OCI-LY1 (cell line): ENCODE results near the gene TMEM26.

ENCODE experiments used
- H2AFZ ChIP-seq: fragments of 200-600 bp; sonication (generic), shearing (Covaris generic); 2 replicates; pipeline ENCODE4 v1.6.0; 2014; ENCODE audit warnings: antibody characterized with exemption, mild to moderate bottlenecking, low read length
- H3F3A ChIP-seq: fragments of 200-600 bp; sonication (generic), shearing (Covaris generic); 2 replicates; pipeline ENCODE4 v1.6.0; 2014; ENCODE audit warnings: mild to moderate bottlenecking, antibody characterized with exemption, low read length, moderate library complexity; ENCODE audit not compliant: insufficient read depth
- H3K27ac ChIP-seq: fragments of 200-600 bp; sonication (generic); 2 replicates; pipeline ENCODE4 v1.5.1; 2014; ENCODE audit warnings: low read length, mixed run types, mild to moderate bottlenecking, low read depth; ENCODE audit not compliant: poor library complexity, severe bottlenecking
- H3K27me3 ChIP-seq: fragments of 200-600 bp; sonication (generic); 2 replicates; pipeline ENCODE4 v1.6.0; 2014; ENCODE audit warnings: antibody characterized with exemption, mild to moderate bottlenecking, low read length, moderate library complexity; ENCODE audit not compliant: insufficient read depth
- H3K36me3 ChIP-seq: fragments of 200-600 bp; sonication (generic); 2 replicates; pipeline ENCODE4 v1.6.1; 2014; ENCODE audit warnings: mild to moderate bottlenecking, antibody characterized with exemption, low read length, moderate library complexity, mixed read lengths; ENCODE audit not compliant: insufficient read depth
- H3K4me1 ChIP-seq: fragments of 200-600 bp; sonication (generic); 2 replicates; pipeline ENCODE4 v1.5.1; 2014; ENCODE audit warnings: mild to moderate bottlenecking, low read length, moderate library complexity; ENCODE audit not compliant: insufficient read depth, severe bottlenecking
- H3K4me2 ChIP-seq: fragments of 200-600 bp; sonication (generic), shearing (Covaris generic); 2 replicates; pipeline ENCODE4 v1.6.1; 2014; ENCODE audit warnings: low read length
- H3K4me3 ChIP-seq: fragments of 200-600 bp; sonication (generic); 2 replicates; pipeline ENCODE4 v1.5.1; 2014; ENCODE audit warnings: low read length, low read depth, mild to moderate bottlenecking, mixed read lengths; ENCODE audit not compliant: poor library complexity, severe bottlenecking
- H3K79me2 ChIP-seq: fragments of 200-600 bp; shearing (Covaris generic); 2 replicates; pipeline ENCODE4 v1.6.1; 2016; ENCODE audit warnings: mixed run types, low read length, mixed read lengths; ENCODE audit not compliant: insufficient read depth
- H3K9ac ChIP-seq: fragments of 200-600 bp; sonication (generic), shearing (Covaris generic); 2 replicates; pipeline ENCODE4 v1.6.1; 2014; ENCODE audit warnings: mild to moderate bottlenecking, low read length, mixed read lengths
- H3K9me2 ChIP-seq: fragments of 200-600 bp; sonication (generic), shearing (Covaris generic); 2 replicates; pipeline ENCODE4 v1.6.1; 2014; ENCODE audit warnings: low read depth, mild to moderate bottlenecking, low read length, mixed read lengths
- H3K9me3 ChIP-seq: fragments of 200-600 bp; shearing (Covaris generic); 2 replicates; pipeline ENCODE4 v1.6.1; 2014; ENCODE audit warnings: low read length, mixed read lengths
- H4K20me1 ChIP-seq: fragments of 200-600 bp; sonication (generic), shearing (Covaris generic); 2 replicates; pipeline ENCODE4 v1.6.0; 2016; ENCODE audit warnings: mild to moderate bottlenecking, low read length; ENCODE audit not compliant: insufficient read depth
- EZH2 ChIP-seq: fragments of 200-600 bp; sonication (generic), shearing (Covaris generic); IDR thresholded peaks from 2 replicates; pipeline ENCODE4 v1.8.0; 2017; ENCODE audit warnings: borderline replicate concordance, mixed run types, mild to moderate bottlenecking, antibody characterized with exemption, low read length, moderate library complexity, mixed read lengths
- TF ChIP-seq, protein P1 (sequence below): fragments of 200-600 bp; sonication (generic), shearing (Covaris generic); IDR thresholded peaks from 2 replicates; pipeline ENCODE4 v1.5.1; 2017; ENCODE audit warnings: mild to moderate bottlenecking, antibody characterized with exemption, low read length, moderate library complexity, mixed read lengths

Gene TMEM26

DNA sequence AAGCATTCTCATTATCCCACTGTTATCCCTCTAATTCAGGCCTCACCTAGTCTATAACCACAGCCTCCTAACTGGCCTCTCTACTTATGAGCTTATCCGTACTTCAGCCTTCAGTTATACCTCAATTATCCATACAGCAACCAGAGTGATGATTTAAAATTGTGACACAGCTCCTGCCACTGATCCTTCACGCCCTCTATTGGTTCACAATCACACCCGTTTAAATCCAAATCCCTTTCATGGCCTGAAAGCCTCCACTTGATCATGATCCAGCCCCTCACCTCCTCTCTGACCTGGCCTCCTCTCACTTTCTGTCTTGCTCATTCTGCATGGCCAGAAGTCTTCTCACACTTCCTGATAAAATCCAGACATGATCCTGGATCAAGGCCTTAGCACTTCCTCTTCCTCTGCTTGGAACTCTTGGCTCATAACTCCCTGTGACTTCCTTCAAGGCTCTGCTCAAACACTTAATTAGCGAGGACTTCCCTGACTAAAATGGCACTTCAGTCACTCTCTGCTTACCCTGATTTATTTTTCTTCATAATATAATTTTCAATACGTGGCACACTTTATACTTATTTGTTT lies 19.0 kb upstream of the TMEM26 start:
- H3K27me3 ChIP-seq, result no peaks in the 10 kb centered on the region
- H3K36me3 ChIP-seq, result no peaks in the 10 kb centered on the region
- H3K4me1 ChIP-seq, result no peaks in the 10 kb centered on the region
- no peak overlapping the region for H3K4me2 ChIP-seq
- no peaks in the 10 kb centered on the region for H3K9me2 ChIP-seq
- H2AFZ ChIP-seq, result no peak overlapping the region
- no peaks in the 10 kb centered on the region for H3K79me2 ChIP-seq
- no peaks in the 10 kb centered on the region for H3F3A ChIP-seq
- H3K9me3 ChIP-seq, result no peaks in the 10 kb centered on the region
- TF ChIP-seq, protein P1, sequence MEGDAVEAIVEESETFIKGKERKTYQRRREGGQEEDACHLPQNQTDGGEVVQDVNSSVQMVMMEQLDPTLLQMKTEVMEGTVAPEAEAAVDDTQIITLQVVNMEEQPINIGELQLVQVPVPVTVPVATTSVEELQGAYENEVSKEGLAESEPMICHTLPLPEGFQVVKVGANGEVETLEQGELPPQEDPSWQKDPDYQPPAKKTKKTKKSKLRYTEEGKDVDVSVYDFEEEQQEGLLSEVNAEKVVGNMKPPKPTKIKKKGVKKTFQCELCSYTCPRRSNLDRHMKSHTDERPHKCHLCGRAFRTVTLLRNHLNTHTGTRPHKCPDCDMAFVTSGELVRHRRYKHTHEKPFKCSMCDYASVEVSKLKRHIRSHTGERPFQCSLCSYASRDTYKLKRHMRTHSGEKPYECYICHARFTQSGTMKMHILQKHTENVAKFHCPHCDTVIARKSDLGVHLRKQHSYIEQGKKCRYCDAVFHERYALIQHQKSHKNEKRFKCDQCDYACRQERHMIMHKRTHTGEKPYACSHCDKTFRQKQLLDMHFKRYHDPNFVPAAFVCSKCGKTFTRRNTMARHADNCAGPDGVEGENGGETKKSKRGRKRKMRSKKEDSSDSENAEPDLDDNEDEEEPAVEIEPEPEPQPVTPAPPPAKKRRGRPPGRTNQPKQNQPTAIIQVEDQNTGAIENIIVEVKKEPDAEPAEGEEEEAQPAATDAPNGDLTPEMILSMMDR, result peak; percentile 12; the same call in 1 of the 2 replicates
- TF ChIP-seq EZH2, result no peak
- no peak overlapping the region for H3K9ac ChIP-seq
- H3K4me3 ChIP-seq, result no peak overlapping the region
- no peaks in the 10 kb centered on the region for H4K20me1 ChIP-seq
- H3K27ac ChIP-seq, result no peak overlapping the region

DNA sequence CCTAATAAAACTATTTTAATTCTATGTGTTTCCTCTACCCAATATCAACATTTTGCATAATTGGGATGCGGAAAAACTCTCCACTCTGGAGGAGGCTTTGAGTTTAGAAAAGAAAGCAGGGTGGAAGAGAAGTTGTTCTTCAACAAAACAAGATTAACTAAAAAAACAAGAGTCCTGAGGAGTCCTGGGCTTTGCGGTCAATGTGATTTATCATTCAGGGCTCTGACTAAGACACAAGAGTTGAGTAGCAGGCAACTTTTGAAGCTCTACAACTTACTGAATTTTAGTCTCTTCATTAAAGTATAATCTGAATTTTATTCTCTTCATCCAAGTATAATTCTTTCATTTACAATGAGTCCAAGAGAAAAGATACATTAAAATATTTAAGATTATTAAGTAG lies 18.3 kb upstream of the TMEM26 start:
- no peak overlapping the region for H3K27ac ChIP-seq
- no peak overlapping the region for H3K4me3 ChIP-seq
- H3K9me3 ChIP-seq, result no peaks in the 10 kb centered on the region
- no peaks in the 10 kb centered on the region for H3K36me3 ChIP-seq
- H3K4me1 ChIP-seq, result no peaks in the 10 kb centered on the region
- H3K9ac ChIP-seq, result no peak overlapping the region
- H3F3A ChIP-seq, result no peaks in the 10 kb centered on the region
- no peak overlapping the region for H2AFZ ChIP-seq
- TF ChIP-seq EZH2, result no peak
- TF ChIP-seq, protein P1, result no peak
- no peaks in the 10 kb centered on the region for H3K27me3 ChIP-seq
- H3K4me2 ChIP-seq, result no peak overlapping the region
- no peaks in the 10 kb centered on the region for H3K79me2 ChIP-seq
- no peaks in the 10 kb centered on the region for H3K9me2 ChIP-seq
- H4K20me1 ChIP-seq, result no peaks in the 10 kb centered on the region

DNA sequence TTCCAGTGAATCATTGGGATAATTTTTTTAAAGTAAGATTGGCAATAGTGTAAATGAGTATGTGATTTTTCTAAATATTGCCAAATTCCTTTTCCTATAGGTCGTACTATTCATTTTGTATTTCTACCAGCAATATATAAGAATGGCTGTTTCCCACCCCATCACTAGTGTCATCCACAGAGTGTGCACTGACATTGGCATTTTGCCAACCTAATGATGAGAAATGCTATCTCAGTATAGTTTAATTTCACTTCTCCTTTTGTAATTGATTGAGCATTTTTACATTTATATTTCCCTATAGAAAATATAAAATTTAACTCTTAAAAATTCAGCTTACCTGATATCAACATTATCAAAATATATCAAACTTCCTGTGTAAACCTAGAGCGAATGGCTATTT lies 17.6 kb upstream of the TMEM26 start:
- Histone ChIP-seq H3K9me2 (no peaks in the 10 kb centered on the region), H3K4me3 (no peak overlapping the region), H3K79me2 (no peaks in the 10 kb centered on the region), H3K4me2 (no peak overlapping the region), H3K4me1 (no peaks in the 10 kb centered on the region), H3F3A (no peaks in the 10 kb centered on the region), H4K20me1 (no peaks in the 10 kb centered on the region), H3K9me3 (no peaks in the 10 kb centered on the region), H2AFZ (no peak overlapping the region), H3K27ac (no peak overlapping the region), H3K27me3 (no peaks in the 10 kb centered on the region), H3K9ac (no peak overlapping the region), H3K36me3 (no peaks in the 10 kb centered on the region)
- TF ChIP-seq EZH2, result no peak
- TF ChIP-seq, protein P1, result no peak
